ENCODE data around the gene SLC35D3.
"Not testable (repeated sequence)": the region's sequence is repeated elsewhere in the genome, so short reads cannot be mapped to it uniquely, and the experiment has no call there.

GRCh38 chr6:136904477-136904876 lies 17.6 kb upstream of the SLC35D3 start:
- not testable (repeated sequence) for TF ChIP-seq CTCF (IDR thresholded peaks at IDR 0.05); POLR2AphosphoS5 (IDR thresholded peaks at IDR 0.05; ENCODE audit: insufficient read depth in 1 of 2, low read depth in 1 of 2); POLR2A (IDR thresholded peaks at IDR 0.05)
